Measurements from ENCODE around the gene PARN. TPM values are rescaled to one million over a fixed set of nuclear protein-coding genes. Genes with fewer than 3 reads are reported as not detected.
A peak's percentile ranks its signal among the peaks of the same experiment; 100 is the strongest.

The PARN gene
- polyA plus RNA-seq, 2 of the 4 experiments (the other 2 are of a cell fraction), result 40.0 to 58.6 TPM

DNA sequence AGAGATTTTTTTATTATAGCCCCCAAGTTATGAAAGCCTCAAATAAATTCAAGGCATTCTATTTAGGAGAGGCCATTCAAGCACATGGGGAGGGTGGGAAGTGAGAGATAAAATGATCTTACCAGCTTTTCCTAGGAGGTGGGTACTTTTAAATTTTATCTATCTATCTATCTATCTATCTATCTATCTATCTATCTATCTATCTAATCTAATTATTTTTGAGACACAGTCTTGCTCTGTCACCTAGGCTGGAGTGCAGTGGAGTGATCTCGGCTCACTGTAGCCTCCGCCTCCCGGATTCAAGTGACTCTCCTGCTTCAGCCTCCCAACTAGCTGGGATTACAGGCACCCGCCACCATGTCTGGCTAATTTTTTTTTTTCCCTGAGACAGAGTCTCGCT is 182.3 kb downstream of the PARN start:
- 96% methylated on average over 5 of the region's 5 CpGs for WGBS (ENCODE audit: missing lambda C conversion rate)
- FAIRE-seq (no peak), DNase-seq (ENCODE audit: low read depth in 1 of 2, low spot score in 1 of 2) (no peak), ATAC-seq (no peak)
- Histone ChIP-seq H3K27ac (peak overlapping the region; percentile 86 to 92), H3K9me3 (no peaks in the 10 kb centered on the region), H3K4me3 (no peak overlapping the region), H3K4me2 (no peak overlapping the region), H3K4me1 (peaks cover 81% of the 10 kb centered on the region)
- ChIA-PET CTCF (interaction anchor here (0.9 to 2.1 kb wide), 3 partner anchors 16 to 131 kb away, joined by 3 to 6 read pairs (median 3); no protein-coding TSS in a partner anchor), POLR2A (interaction anchor here (0.6 kb wide), 1 partner anchor 32 kb away, joined by 3 read pairs; no protein-coding TSS in a partner anchor)
- TF ChIP-seq HDAC2 (IDR thresholded peaks at IDR 0.05), result no peak
- TF ChIP-seq NPAS2 (CRISPR knock-in tag; IDR thresholded peaks at IDR 0.05; ENCODE audit: borderline replicate concordance), result no peak
- TF ChIP-seq MYC (IDR thresholded peaks at IDR 0.05; ENCODE audit: borderline replicate concordance, low read length), result no peak
- TF ChIP-seq RNF2 (IDR thresholded peaks at IDR 0.05; ENCODE audit: borderline replicate concordance, low read depth), result no peak
- no peak for TF ChIP-seq CHD2 (IDR thresholded peaks at IDR 0.05; ENCODE audit: low read length, partially characterized antibody)

DNA sequence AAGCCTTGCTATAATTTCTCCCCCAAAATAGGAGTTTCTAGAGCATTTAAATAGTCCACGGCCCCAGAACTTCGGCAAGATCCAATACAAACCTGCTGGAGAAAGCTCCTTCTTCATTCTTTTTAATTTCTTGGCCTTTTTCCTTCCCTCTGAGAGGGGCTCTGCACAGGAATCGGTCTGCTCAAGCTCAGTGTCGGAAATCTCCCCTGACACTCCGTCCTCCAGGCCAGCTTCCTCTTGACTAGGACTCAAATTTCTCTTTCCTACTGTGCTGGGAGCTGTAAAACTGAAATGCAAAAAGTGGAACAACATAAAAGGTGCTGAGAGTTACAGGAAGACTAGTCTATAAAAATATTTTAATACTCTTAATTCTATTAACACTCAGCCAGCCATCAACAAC is 183.3 kb downstream of the PARN start:
- no peaks in the 10 kb centered on the region for H3K9me3 ChIP-seq
- peaks cover 78% of the 10 kb centered on the region for H3K4me1 ChIP-seq
- no peak overlapping the region for H3K4me2 ChIP-seq
- no peak overlapping the region for H3K4me3 ChIP-seq
- DNase-seq (ENCODE audit: low read depth in 1 of 2, low spot score in 1 of 2) (no peak), FAIRE-seq (no peak), ATAC-seq (no peak)
- H3K27ac ChIP-seq, result peak overlapping the region; percentile 86 to 92
- 91% methylated on average over 5 of the region's 5 CpGs for WGBS (ENCODE audit: missing lambda C conversion rate)
- TF ChIP-seq FOSB (CRISPR knock-in tag; IDR thresholded peaks at IDR 0.05), result no peak
- no peak for TF ChIP-seq HDAC2 (IDR thresholded peaks at IDR 0.05)
- no peak for TF ChIP-seq PHF8 (IDR thresholded peaks at IDR 0.05; ENCODE audit: borderline replicate concordance, low read depth)
- no peak for TF ChIP-seq ZC3H11A (IDR thresholded peaks at IDR 0.05)
- TF ChIP-seq HOXA7 (CRISPR knock-in tag; IDR thresholded peaks at IDR 0.05), result no peak
- TF ChIP-seq CHD2 (IDR thresholded peaks at IDR 0.05; ENCODE audit: low read length, partially characterized antibody), result no peak
- TF ChIP-seq, protein P1, sequence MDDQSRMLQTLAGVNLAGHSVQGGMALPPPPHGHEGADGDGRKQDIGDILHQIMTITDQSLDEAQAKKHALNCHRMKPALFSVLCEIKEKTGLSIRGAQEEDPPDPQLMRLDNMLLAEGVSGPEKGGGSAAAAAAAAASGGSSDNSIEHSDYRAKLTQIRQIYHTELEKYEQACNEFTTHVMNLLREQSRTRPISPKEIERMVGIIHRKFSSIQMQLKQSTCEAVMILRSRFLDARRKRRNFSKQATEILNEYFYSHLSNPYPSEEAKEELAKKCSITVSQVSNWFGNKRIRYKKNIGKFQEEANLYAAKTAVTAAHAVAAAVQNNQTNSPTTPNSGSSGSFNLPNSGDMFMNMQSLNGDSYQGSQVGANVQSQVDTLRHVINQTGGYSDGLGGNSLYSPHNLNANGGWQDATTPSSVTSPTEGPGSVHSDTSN (IDR thresholded peaks at IDR 0.05), result no peak
- TF ChIP-seq SREBF2 (IDR thresholded peaks at IDR 0.05), result no peak
- TF ChIP-seq, protein P2, sequence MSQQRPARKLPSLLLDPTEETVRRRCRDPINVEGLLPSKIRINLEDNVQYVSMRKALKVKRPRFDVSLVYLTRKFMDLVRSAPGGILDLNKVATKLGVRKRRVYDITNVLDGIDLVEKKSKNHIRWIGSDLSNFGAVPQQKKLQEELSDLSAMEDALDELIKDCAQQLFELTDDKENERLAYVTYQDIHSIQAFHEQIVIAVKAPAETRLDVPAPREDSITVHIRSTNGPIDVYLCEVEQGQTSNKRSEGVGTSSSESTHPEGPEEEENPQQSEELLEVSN (IDR thresholded peaks at IDR 0.05; ENCODE audit: borderline replicate concordance, low read depth), result no peak
- TF ChIP-seq NR3C1 (IDR thresholded peaks at IDR 0.05), result no peak
- no peak for TF ChIP-seq RNF2 (IDR thresholded peaks at IDR 0.05; ENCODE audit: borderline replicate concordance, low read depth)
- no peak for TF ChIP-seq HEYL (CRISPR knock-in tag; IDR thresholded peaks at IDR 0.05)
- no peak for TF ChIP-seq KDM5A (IDR thresholded peaks at IDR 0.05)
- no peak for TF ChIP-seq RCOR1 (IDR thresholded peaks at IDR 0.05; ENCODE audit: low read depth, low read length)
- POLR2A ChIA-PET, result no interaction called here
- CTCF ChIA-PET, result interaction anchor here (0.6 to 2.1 kb wide), 5 partner anchors 17 to 135 kb away, joined by 3 to 6 read pairs (median 3); no protein-coding TSS in a partner anchor

- DNase-seq (ENCODE audit: low read depth in 1 of 2, low spot score in 1 of 2) (no peak), ATAC-seq (no peak), FAIRE-seq (no peak)
- Histone ChIP-seq H3K4me1 (peaks cover 75% of the 10 kb centered on the region), H3K9me3 (no peaks in the 10 kb centered on the region), H3K27ac (peak overlapping the region; percentile 86 to 92), H3K4me2 (no peak overlapping the region), H3K4me3 (no peak overlapping the region)
- ChIA-PET POLR2A (no interaction called here), CTCF (interaction anchor here (0.6 to 2.1 kb wide), 6 partner anchors 11 to 146 kb away, joined by 3 to 6 read pairs (median 4); no protein-coding TSS in a partner anchor)
- 85% methylated on average over 12 of the region's 12 CpGs for WGBS (ENCODE audit: missing lambda C conversion rate)
- TF ChIP-seq BCL3 (IDR thresholded peaks at IDR 0.05) (no peak), HOXA7 (CRISPR knock-in tag; IDR thresholded peaks at IDR 0.05) (no peak), ZFP36 (IDR thresholded peaks at IDR 0.05; ENCODE audit: borderline replicate concordance, partially characterized antibody) (no peak), HOXB5 (CRISPR knock-in tag; IDR thresholded peaks at IDR 0.05) (no peak), CEBPB (IDR thresholded peaks at IDR 0.05) (no peak), EHF (CRISPR knock-in tag; IDR thresholded peaks at IDR 0.05) (no peak), MAX (IDR thresholded peaks at IDR 0.05) (no peak), TP53 (CRISPR knock-in tag; IDR thresholded peaks at IDR 0.05) (no peak), EHMT2 (IDR thresholded peaks at IDR 0.05; ENCODE audit: low read depth) (no peak), ZNF302 (CRISPR knock-in tag; IDR thresholded peaks at IDR 0.05) (no peak), ZC3H11A (IDR thresholded peaks at IDR 0.05) (no peak), HEYL (CRISPR knock-in tag; IDR thresholded peaks at IDR 0.05) (no peak), POLR2AphosphoS2 (conservative IDR thresholded peaks at IDR 0.05; ENCODE audit: low read length) (no peak), FOSL2 (IDR thresholded peaks at IDR 0.05) (no peak), FOSL2 (CRISPR knock-in tag; IDR thresholded peaks at IDR 0.05) (no peak)
- TF ChIP-seq, protein P1 (IDR thresholded peaks at IDR 0.05), result no peak
- TF ChIP-seq, protein P3, sequence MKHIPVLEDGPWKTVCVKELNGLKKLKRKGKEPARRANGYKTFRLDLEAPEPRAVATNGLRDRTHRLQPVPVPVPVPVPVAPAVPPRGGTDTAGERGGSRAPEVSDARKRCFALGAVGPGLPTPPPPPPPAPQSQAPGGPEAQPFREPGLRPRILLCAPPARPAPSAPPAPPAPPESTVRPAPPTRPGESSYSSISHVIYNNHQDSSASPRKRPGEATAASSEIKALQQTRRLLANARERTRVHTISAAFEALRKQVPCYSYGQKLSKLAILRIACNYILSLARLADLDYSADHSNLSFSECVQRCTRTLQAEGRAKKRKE (CRISPR knock-in tag; IDR thresholded peaks at IDR 0.05; ENCODE audit: low read depth), result no peak
Measured at GRCh38 chr16:14445937-14446715, 183.9 kb downstream of the PARN start.
